ENCODE data around the gene FSTL5. TPM values are rescaled to one million over a fixed set of nuclear protein-coding genes. Genes with fewer than 3 reads are reported as not detected.

The FSTL5 gene
- total and polyA plus RNA-seq, 2 of the 8 experiments (the other 6 are each of a cell fraction or from before 2014, with no cell fraction given) = 0.09 to 0.32 TPM

- TF ChIP-seq, protein P1, sequence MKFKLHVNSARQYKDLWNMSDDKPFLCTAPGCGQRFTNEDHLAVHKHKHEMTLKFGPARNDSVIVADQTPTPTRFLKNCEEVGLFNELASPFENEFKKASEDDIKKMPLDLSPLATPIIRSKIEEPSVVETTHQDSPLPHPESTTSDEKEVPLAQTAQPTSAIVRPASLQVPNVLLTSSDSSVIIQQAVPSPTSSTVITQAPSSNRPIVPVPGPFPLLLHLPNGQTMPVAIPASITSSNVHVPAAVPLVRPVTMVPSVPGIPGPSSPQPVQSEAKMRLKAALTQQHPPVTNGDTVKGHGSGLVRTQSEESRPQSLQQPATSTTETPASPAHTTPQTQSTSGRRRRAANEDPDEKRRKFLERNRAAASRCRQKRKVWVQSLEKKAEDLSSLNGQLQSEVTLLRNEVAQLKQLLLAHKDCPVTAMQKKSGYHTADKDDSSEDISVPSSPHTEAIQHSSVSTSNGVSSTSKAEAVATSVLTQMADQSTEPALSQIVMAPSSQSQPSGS (IDR thresholded peaks at IDR 0.05; ENCODE audit: low read length) = no peak
- no peak for TF ChIP-seq CREB1 (IDR thresholded peaks at IDR 0.05)
These were observed 1.1 kb downstream of the FSTL5 start (continued) for GRCh38 chr4:162162672-162163071.

All from H1 (cell line).